Measurements from ENCODE around the gene ASTN2.

ASTN2 gene

DNA sequence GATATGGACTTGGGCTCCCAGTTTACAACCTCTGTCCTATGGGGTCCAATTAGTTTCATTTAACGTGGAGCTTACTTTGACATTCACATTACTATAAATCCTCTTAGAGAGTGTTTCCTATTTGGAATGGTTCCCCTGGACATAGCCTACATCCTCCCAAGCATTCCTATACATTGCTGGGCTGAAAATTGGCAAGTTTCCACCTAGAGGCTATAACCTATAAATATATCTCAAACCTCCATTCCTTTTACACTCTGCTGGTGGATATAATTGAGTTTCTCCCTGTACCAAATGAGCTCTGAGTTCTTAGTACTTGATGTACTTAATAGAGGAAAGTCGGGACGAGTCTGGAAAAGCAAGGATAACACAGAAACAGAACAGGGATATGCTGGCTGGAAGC is 172.8 kb downstream of the ASTN2 start:
- peaks cover 6% of the 10 kb centered on the region for H3K9me3 ChIP-seq (ENCODE audit: severe bottlenecking)
- TF ChIP-seq, protein P1, sequence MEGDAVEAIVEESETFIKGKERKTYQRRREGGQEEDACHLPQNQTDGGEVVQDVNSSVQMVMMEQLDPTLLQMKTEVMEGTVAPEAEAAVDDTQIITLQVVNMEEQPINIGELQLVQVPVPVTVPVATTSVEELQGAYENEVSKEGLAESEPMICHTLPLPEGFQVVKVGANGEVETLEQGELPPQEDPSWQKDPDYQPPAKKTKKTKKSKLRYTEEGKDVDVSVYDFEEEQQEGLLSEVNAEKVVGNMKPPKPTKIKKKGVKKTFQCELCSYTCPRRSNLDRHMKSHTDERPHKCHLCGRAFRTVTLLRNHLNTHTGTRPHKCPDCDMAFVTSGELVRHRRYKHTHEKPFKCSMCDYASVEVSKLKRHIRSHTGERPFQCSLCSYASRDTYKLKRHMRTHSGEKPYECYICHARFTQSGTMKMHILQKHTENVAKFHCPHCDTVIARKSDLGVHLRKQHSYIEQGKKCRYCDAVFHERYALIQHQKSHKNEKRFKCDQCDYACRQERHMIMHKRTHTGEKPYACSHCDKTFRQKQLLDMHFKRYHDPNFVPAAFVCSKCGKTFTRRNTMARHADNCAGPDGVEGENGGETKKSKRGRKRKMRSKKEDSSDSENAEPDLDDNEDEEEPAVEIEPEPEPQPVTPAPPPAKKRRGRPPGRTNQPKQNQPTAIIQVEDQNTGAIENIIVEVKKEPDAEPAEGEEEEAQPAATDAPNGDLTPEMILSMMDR (IDR thresholded peaks at IDR 0.05; ENCODE audit: low read depth, low read length) = no peak
- no peak for DNase-seq
- no peak overlapping the region for H3K4me3 ChIP-seq (ENCODE audit: low read depth, low read length)
- H3K27ac ChIP-seq = no peak overlapping the region
- H3K36me3 ChIP-seq = peaks cover 25% of the 10 kb centered on the region
- no peaks in the 10 kb centered on the region for H3K27me3 ChIP-seq (ENCODE audit: insufficient read depth, low read depth, severe bottlenecking)

DNA sequence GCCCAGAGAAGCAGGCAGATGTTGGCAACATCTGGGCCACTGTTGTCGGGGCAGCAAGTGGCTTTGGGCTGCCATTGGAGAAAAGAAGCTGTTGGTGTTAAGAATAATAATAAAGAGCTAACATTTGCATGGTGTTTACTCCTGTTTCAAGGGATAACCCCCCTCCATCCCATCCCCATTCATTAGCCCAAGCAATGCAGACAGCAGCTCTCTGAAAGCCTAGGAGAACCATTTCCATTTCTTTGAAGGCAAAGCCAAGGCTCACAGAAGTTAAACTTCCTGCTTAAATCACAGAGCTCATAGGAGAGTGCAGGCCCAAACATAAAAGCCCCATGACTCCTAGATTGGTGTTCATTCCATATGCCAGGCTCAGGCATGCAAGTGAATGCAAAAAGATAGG is 175.4 kb downstream of the ASTN2 start:
- Histone ChIP-seq H3K9me3 (ENCODE audit: severe bottlenecking) (peaks cover 6% of the 10 kb centered on the region), H3K4me3 (ENCODE audit: low read depth, low read length) (no peak overlapping the region), H3K27me3 (ENCODE audit: insufficient read depth, low read depth, severe bottlenecking) (no peaks in the 10 kb centered on the region), H3K36me3 (peaks cover 22% of the 10 kb centered on the region), H3K27ac (no peak overlapping the region)
- TF ChIP-seq, protein P1 (IDR thresholded peaks at IDR 0.05; ENCODE audit: low read depth, low read length) = no peak
- DNase-seq = no peak

DNA sequence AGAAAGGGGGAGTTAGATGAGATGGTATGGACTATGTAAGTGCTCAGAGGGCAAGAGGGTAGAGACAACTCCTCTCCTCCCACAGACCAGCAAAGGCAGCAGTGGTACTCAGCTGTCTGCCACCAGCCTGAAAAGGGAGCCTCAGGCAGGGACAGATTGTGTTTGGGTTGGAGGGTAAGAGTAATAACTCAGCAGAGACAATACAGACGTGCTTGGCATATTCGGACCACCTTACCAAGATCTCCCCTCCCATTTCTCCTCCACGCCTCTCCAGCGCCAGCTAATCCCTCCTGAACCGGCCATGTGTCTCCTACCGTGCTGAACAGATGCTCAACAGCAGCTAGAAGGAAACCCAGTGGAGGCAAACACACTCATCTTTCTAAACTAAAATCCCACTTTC is 180.8 kb downstream of the ASTN2 start:
- peaks cover 8% of the 10 kb centered on the region for H3K36me3 ChIP-seq
- no peaks in the 10 kb centered on the region for H3K27me3 ChIP-seq (ENCODE audit: insufficient read depth, low read depth, severe bottlenecking)
- H3K4me3 ChIP-seq (ENCODE audit: low read depth, low read length) = no peak overlapping the region
- DNase-seq = peak; percentile 88
- H3K9me3 ChIP-seq (ENCODE audit: severe bottlenecking) = no peaks in the 10 kb centered on the region
- TF ChIP-seq, protein P1 (IDR thresholded peaks at IDR 0.05; ENCODE audit: low read depth, low read length) = no peak
- H3K27ac ChIP-seq = peak overlapping the region; percentile 78

DNA sequence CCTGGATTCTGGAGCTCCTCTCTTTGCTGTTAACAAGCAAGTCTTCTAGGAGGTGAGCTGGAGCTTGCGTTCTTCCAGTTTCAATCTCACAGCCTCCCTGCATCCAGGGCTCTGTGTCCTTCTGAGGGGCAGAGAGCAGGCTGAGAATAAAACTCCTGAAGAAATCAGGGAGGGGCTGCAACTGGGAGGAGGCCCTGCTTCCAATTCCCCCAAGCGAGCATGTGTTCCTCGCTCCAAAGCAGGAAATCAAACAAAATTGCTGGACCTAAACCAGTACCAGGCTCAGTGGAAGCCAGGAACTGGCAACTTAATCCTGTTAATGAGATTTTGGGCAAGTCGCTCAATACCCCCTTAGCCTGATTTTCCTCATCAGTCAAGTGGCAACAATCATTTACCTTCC is 181.8 kb downstream of the ASTN2 start:
- DNase-seq = peak; percentile 52
- no peaks in the 10 kb centered on the region for H3K27me3 ChIP-seq (ENCODE audit: insufficient read depth, low read depth, severe bottlenecking)
- peak overlapping the region; percentile 78 for H3K27ac ChIP-seq
- TF ChIP-seq, protein P1 (IDR thresholded peaks at IDR 0.05; ENCODE audit: low read depth, low read length) = no peak
- no peak overlapping the region for H3K4me3 ChIP-seq (ENCODE audit: low read depth, low read length)
- peaks cover 8% of the 10 kb centered on the region for H3K36me3 ChIP-seq
- H3K9me3 ChIP-seq (ENCODE audit: severe bottlenecking) = no peaks in the 10 kb centered on the region

DNA sequence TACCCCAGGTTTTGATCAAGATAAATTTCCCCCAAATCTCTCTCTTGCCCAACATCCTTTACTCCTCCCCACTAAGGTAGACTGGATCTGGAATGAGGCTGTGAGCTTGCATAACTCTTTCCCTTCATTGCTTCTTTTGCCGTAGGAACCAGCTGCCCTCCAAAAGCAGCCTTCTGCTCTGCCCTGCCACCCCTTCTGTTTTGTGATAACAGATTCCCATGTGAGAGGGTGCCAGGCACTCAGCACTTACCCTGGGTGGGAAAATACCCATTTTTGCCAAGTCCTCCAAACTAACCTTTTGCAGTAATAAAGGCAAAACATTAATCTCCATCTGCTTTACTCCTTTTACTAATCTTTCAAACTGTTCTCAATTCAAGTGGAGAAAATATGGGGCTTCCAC is 182.6 kb downstream of the ASTN2 start:
- DNase-seq = no peak
- Histone ChIP-seq H3K36me3 (peaks cover 2% of the 10 kb centered on the region; the same call in 1 of the 2 replicates), H3K27ac (peak overlapping the region; percentile 78), H3K27me3 (ENCODE audit: insufficient read depth, low read depth, severe bottlenecking) (no peaks in the 10 kb centered on the region), H3K4me3 (ENCODE audit: low read depth, low read length) (no peak overlapping the region), H3K9me3 (ENCODE audit: severe bottlenecking) (no peaks in the 10 kb centered on the region)
- TF ChIP-seq, protein P1 (IDR thresholded peaks at IDR 0.05; ENCODE audit: low read depth, low read length) = no peak

DNA sequence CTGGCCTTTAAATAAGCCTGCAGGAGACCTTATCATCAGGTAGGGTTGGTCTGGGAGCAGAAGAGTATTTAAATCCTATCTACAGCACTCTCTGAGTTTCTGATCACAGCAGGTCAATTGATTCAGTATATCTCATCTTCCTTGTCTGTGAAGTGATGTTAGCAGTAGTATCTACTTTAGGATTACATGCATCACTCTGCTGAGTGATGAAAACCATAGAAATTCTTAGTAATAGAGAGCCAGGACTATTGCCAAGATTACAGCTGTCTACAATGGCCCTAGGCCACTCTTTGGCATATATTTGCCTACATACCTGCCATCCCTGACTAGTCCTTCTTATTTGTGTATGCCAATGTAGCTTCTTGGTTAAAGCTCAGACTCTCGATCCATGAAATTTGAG is 183.8 kb downstream of the ASTN2 start:
- 0 out of 2 replicates have a peak, but pooled peaks cover 2% of the 10 kb centered on the region for H3K36me3 ChIP-seq
- no peaks in the 10 kb centered on the region for H3K27me3 ChIP-seq (ENCODE audit: insufficient read depth, low read depth, severe bottlenecking)
- H3K27ac ChIP-seq = peak overlapping the region; percentile 78
- no peak overlapping the region for H3K4me3 ChIP-seq (ENCODE audit: low read depth, low read length)
- TF ChIP-seq, protein P1 (IDR thresholded peaks at IDR 0.05; ENCODE audit: low read depth, low read length) = no peak
- no peak for DNase-seq
- no peaks in the 10 kb centered on the region for H3K9me3 ChIP-seq (ENCODE audit: severe bottlenecking)
